Islet precursor cell (in vitro differentiated cells): ENCODE results near the gene CALHM1.
"Not testable (repeated sequence)": the region's sequence is repeated elsewhere in the genome, so short reads cannot be mapped to it uniquely, and the experiment has no call there.

ENCODE experiments used
- DNase-seq: peaks from one replicate; pipeline ENCODE4 v3.0.0-alpha.2; 2018

Gene CALHM1, protein sequence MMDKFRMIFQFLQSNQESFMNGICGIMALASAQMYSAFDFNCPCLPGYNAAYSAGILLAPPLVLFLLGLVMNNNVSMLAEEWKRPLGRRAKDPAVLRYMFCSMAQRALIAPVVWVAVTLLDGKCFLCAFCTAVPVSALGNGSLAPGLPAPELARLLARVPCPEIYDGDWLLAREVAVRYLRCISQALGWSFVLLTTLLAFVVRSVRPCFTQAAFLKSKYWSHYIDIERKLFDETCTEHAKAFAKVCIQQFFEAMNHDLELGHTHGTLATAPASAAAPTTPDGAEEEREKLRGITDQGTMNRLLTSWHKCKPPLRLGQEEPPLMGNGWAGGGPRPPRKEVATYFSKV

DNA sequence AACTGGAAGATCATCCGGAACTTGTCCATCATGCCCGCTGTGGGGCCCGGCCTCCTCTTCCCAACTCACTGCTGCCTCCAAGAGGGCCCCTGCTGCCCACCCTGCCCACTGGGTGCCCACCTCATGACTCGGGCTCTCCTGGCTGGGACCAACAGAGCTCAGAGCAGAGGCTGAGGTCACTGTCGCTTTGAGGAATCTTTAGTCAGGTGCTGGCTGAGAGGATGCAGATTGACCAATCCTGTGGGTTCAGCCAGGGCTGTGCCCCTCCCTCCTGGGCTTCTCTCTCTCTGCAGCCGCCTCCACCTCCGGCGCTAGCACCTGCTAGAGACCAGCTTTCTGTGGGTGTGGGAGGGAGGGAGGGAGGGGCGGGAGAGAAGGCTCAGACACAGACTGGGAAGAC, at the start of gene CALHM1:
Gene CALHM1 (minus strand): TSS at position 181 of the 400 bp plus-strand sequence. CDS start 149 bp downstream, at position 32.
- peak; percentile 87 for DNase-seq

DNA sequence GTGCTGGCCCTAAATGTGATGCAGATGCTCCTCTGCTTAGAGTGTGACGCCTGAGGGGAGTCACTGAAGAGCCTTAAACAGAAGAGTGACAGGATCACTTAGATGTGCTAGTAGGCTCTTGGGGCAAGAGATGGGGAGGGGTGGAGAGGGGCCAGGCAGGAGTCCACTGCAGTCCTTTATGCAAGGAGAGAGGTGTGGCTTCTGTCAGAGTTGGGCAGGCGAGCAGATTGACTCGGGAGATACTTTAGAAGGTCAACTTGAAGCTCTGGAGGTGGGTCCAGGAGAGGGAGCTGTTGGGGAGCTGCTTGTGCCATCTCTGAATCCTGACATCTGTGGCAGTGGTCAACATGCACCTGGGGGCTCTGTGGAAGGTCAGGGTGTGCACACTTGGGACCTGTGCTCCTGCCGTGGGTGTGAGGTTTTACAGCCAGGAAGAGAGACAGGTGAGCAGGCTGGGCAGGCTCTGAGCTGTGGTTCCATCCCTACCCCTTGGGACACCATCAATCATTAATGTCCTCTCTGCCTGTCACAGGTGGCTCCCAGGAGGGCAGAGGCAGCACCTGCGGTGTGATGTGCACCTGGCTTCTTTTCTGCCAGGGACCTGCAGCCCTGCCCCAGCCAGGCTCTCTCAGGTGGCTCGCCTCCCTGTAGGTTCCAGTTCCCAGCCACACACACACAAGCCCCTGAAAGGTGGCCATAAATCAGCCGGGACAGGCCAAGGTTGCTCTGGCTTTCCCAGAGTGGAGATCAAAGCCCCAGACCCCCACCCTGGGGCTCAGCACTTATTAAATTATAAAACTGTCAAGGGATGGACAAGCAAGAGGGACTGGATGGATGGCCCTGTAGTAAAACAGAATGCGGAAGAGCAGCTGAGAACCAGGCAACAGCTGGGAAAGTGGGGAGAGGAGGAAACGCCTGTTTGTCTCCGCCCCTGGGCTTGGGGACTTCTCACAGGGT, 48.8 kb upstream of the CALHM1 start:
- peak; percentile 93 for DNase-seq

DNA sequence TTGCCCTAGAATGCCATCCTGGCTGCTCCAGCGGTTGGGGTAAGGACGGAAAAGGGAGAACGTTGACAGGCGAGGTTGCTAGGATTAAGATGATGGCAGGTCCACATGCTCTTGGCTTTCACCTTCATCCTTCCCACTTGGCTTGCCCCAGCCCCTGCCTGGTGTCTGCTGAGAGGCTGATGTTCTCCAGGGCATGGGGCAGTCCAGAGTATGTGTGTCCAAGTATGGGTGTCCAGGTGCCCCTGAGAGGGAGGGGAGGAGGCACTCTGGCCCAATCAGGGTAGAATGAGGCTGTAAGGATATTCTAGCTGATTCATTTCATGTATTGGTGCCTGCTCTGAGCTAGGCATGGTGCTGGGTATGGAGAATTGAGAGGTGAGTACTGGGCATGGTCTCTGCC, 47.4 kb upstream of the CALHM1 start:
- peak; percentile 45 for DNase-seq

DNA sequence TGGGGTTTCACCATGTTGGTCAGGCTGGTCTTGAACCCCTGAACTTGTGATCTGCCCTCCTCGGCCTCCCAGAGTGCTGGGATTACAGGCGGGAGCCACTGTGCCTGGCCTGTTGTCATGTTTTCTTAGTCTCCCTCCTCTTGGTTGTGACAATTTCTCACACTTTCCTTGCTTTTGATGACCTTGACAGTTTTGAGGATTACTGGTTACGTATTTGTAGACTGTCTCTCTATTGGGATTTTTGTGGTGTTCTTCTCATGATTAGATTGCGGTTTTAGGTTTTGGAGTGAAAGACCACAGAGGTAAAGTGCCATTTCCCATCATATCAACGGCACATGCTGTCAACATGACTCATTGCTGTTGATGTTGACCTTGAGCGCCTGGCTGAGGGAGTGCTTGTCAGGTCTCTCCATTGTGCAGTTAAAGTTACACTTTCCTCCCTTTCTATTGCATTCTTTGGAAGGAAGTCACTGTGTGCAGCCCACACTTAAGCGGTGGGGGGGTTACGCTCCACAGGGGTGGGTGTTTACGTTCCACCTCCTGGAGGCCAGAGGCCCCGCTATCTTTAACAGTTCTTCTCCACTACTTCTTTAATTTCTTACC, 45.6 kb upstream of the CALHM1 start:
- peak; percentile 79 for DNase-seq

DNA sequence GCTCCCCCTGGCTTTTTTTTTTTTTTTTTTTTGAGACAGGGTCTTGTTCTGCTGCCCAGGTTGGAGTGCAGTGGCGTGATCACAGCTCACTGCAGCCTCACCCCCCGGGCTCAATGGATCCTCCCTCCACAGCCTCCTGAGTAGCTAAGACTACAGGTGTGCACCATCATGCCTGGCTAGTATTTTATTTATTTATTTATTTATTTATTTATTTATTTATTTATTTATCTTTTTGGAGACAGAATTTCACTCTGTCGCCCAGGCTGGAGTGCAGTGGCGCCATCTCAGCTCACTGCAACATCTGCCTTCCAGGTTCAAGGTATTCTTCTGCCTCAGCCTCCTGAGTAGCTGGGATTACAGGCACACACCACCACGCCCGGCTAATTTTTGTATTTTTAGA, 45.1 kb upstream of the CALHM1 start:
- not testable (repeated sequence) for DNase-seq

DNA sequence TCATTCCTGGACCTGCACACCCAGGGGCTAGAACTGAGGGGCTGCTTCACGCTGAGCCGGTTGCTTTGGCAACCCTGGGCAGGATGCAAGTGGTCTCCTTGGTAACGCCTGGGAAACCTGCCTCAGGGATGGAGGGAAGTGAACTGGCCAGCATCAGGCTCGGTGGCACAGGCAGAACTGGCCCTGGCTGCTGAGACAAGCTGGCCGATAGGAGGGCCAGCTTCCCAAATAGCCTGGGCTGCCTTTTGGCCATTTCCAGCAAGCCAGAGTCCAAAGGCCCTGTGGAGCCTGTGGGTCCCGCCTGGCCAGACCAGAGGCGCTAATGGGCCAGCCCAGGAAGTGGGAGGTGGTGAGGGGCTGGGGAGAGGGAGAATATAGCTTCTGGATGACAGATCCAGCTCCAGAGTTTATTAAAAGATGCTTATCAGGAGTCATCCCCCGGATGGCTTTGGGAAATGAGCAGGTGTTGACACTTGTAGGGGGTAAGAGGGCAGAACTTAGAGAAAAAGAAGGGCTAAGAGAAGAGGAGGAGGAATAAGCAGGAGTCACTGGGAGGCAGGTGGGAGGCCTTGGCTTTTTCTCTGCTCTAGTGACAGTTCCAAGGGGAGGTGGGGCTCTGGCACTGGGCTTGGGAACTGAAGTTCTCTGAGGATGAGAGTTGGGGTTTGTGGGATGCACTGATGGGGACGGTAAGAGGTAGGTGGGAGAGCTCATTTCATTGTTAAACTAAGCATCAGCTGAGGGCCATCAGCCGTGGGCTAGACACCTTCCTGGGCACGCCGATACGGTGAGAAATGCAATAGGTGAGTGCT, 44.4 kb upstream of the CALHM1 start:
- peak; percentile 50 for DNase-seq

DNA sequence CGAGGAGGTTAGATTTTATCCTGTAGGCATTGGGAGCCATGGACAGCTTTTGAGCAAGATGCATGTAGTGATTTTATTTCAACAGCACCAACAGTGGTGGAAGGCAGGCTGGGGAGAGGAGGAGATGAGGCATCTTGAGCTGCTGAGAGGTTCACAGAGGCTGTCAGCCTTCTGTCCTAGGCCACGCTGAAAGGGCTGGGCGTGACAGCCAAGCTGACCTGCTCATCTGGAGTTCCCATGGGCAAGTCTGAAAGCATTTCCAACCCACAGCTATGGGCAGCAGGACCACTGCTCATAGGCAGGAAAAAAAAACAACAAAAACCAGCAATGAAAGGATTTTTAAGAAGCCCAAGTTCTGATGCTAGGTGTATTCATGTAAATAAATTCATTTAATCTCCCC, 42.5 kb upstream of the CALHM1 start:
- DNase-seq = peak; percentile 41

DNA sequence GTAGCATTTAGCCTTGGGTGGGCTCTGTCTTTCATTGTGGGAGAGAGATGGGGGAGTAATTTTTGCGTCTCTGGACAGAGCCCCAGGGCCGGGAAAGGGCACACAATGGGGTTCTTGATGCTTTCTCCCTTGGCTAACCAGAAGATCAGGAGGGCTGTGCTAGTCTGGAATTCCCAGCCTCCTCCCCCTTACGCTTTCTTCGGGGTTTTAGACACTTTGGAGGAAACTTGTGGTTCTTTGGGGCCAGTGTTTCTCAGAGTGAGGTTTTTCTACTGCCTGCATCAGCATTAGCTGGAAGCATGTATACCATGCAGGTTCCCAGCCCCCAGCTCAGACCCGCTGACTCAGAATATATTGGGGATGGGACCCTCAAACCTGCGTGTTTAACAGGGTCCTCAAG, 41.8 kb upstream of the CALHM1 start:
- no peak for DNase-seq

DNA sequence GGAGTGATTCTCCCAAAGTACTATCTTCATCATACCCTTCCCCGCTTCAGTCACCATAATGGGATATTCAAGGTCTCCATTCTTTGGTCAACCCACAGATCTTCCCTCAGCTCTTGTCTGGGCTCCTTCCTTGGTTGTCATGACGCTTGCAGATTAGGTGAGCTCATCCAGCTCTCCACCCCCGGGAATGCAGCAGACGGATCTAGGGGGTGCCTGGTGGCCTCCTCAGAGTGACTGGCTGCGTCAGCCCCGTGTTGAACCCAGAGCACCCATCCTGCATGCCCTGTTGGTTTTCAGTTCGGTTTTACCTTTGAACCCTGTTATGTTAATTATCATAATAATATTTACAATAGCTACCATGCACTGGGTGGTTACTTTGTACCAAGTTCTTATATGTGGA, 41.2 kb upstream of the CALHM1 start:
- no peak for DNase-seq

DNA sequence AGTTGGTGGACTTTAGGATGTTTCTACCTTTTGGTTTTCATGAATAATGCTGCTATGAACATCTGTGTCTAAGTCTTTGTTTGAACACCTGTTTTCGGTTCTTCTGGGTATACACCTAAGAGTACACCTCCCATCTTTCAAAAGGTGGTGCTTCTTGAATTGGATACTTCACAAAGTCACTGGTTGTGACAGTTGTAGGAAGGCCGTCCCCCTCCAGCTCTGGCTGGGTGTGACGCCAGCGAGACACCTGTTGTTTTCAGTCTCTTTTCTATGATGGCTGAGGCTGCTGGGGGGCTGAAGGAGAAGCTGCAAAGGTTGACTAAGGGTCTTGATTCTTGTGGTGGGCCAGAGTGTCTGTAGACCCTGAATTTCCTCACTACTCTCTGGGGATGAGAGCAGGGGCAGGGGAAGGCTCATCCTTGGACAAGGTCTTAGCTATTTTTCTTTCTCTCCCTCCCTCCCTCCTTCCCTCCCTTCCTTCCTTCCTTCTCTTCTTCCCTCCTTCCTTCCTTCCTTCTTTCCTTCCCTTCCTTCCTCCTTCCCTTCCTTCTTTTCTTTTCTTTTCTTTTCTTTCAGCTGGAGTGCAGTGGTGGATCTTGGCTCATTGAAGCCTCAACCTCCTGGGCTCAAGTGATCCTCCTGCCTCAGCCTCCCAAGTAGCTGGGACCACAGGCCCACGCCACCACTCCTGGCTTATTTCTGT, 40.4 kb upstream of the CALHM1 start:
- no peak for DNase-seq

DNA sequence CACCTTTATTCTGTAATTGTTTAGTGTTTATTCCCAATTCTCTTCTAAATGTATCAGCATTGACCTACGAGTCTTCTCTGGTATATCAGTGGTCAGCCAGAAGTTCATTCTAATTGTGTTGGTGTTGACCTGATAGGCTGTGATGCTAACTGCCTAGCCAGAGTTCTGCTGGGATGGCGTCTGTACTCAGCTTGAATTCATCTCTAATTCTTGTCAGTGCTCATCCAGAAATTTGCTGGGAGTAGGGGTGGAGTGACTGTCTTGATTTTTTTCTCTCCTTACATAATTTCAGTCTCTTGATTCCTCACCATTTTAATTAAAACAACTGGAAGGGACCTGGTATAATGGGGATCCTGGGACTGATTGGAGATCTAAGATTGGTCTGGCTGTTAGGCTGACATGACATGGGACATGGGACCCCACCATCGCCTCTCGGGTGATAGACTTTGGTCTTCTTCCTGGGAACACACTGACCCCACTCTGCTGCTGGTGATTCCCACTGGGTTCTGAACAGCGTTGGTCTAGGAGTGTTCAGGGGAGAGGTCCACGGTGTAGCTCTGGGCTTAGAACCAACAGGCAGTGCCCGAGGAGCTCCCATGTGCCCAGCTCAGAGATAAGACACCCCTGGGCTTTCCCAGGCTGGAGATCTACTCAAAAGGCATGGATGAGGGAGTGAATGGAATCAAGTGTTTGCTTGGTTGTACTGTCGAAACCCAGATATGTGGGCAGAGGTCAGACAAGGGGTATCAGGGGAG, 38.6 kb upstream of the CALHM1 start:
- no peak for DNase-seq

DNA sequence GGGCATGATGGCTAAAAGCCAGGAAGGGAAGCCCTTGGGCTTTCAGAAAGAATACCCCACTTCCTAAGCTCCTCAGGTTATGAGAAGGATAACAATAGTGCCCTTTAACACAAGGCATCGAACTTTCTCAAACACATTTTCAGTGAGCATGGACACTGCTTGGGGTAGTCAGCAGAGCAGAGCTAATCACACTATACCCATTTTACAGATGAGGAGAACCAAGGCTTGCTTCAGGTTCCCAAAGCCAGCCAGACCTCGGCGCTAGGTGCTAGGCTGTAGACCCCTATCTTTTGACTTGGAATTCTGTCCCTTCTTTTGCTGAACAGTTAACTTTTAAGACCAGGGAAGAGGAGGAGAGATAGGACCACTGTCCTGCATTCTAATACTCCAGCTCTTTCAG, 36.6 kb upstream of the CALHM1 start:
- no peak for DNase-seq

DNA sequence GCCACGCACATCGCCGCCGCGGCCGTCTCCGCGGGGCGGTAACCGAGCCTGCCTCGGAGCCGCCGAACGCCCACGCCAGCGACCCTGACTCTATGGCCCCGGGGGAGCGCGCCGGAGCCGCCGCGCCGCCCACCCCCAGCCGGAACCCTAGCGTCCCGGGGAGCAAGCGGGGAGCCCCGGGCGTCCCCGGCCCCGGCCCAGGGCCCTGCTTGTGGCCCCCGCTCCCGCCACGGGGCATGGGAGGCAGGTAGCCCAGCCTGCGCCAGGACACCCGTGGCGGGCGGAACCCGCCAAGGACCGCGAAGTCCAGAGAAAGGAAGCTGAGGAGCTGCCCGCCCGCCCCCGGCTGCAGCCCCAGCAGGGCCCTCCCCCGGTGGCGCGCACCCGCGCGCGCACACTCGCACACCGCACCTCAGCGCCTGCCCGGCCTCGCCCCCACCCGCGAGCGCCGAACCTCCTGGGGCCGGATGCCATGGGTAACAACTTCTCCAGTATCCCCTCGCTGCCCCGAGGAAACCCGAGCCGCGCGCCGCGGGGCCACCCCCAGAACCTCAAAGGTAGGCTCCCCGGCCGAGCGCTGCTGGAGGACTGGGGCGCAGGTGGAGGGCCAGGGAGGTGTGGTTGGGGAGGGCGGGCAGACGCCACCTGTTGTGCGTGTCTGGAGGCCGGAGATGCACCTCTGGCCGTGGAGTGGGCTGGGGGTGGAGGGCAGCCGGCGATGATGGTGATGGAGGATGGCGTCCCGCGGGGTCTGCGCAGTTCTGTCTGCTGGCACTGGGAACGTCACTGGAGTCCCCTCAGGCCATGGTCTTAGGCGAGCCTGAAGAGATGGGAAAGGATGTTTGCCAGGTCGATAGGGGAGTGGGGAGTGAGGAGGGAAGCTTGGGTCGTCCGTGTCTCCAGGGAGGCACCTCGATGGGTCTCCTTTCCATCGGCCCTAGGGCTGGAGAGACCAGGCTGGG, 35.5 kb upstream of the CALHM1 start:
- no peak for DNase-seq

DNA sequence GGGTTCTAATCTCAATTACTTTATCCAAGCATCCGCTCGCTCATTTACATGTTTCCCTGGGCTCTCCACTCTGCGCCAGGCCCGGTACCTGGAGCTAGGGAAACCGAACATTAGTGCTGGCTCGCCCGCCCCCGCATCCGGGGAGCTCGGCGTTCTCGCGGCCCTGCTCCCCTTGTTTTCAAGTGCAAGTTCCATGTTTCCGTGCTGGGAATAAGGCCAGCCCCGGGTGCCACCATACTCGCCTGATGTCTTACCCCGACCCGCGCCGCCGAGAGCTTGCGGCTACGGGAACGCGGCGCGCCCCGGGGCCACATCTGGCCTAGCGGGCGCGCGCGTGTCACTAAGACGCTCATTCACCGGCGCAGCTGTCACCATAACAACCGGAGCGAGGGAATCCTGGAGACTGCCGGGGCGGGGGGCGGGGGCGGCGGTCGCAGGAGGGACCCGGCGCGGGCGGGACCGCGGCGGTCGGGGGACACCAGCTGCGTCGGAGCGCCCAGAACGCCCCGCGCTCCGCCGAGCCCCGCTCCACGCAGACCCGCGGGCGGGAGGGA, 34.7 kb upstream of the CALHM1 start, which contains the start of gene NEURL1:
Gene NEURL1 (plus strand): TSS at position 344 of the 554 bp plus-strand sequence. CDS start 683 bp downstream, outside the sequence.
- no peak for DNase-seq

DNA sequence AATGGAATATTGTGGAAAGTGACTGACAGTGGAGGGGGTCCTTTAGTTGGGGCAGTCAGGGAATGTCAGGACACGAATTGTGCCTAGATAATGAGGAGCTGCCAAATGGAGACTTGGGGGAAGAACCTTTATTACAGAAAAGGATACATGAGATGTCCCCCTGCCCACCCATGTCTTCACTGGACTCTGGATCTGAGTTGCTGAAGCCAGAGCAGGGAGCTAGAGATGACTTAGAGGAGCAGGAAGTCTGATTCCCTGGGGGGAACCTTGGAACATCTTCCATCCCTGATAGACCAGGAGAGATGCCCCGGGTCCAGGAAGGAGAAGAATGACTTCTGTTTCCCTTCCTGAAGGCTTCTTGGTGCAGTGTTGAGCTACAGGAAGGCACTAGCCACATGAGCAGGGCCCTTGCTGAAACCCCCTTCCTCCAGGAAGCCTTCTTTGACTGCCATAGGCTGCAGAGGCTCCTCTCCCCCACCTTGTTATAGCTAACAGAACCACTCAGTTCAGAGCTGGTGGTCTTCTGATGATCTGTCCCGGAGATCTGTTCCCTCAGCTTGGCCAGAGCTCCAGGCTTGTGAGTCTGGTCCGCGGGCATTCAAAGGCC, 34.1 kb upstream of the CALHM1 start:
- no peak for DNase-seq

DNA sequence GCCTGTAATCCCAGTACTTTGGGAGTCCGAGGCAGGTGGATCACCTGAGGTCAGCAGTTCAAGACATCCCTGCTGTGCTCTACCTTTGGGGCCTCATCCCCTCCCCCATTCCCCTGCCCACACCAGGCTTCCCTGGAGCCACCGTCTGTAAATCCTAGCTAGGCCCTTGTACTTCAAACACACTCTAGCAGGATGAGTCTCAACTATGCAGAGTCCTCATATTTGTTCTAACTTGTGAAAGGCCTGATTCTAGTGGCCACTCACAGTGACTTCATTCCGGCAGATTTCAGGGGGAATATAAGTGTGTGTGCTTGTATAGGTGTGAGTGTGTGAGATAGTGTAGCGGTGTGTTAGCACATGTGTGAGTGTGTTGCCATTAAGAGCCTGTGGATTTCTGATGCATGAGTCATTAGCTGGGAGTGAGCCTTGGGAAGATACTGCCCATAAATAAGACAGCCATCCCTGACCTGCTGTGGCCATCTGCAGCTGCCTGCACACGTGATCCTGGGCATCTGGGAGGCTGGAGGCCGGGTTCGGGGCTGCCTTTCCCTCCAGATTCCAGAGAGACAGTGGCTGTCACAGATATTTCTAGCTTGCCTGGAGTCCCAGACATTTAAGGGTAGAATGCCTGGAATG, 33.1 kb upstream of the CALHM1 start:
- peak; percentile 97 for DNase-seq

DNA sequence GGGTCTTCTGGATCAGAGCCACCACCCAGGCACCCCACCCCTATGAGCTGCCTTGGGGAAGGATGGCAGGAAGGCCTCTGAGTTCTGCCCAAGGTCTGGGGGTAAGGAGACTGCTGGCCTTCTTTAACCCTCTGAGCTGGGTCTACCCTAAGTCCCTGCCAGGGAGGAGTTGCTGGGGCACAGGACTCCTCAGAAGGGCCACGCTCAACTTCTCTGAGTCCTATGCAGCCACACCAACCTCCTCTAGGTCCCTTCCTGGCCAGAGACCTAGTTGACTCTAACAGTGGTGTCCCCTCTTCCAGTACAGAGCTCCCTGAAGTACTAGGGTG, 32.2 kb upstream of the CALHM1 start:
- DNase-seq = no peak

DNA sequence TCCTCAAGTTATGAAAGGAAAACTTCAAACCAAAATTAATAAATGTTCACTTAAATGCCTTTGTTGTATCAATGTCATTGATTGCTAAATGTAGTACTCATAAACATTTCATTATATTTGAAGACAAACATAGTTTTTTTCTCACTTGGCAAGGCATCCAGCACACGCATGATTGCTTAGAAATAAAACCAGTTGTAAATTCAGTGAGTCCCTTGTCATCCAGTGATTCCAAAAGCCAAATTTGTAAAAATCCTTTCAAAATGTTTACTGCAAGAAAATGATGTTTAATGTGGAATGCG, 28.7 kb upstream of the CALHM1 start:
- DNase-seq = no peak
